ENCODE results near the gene CSRP1. TPM values are rescaled to one million over a fixed set of nuclear protein-coding genes. Genes with fewer than 3 reads are reported as not detected.

Gene CSRP1
- total and polyA plus RNA-seq, 9 of the 15 experiments (the other 6 are each of a cell fraction or from before 2014, with no cell fraction given) = 6.8 to 39.4 (median 23.7) TPM

DNA sequence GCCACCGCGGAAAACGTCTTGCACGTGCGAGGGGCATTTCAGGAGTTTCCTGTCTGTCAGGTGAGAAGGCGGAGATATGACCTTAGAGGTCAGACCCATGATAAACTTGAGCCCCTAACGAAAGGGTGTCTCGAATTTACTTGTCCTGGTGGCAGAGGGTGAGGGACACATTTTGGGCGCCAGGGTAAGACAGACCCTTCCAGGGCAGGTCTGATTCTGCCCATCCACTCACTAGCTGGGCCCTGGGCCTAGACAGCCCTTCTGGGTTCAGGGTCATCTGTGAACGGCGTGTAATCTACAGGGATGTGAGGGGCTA, 395 bp upstream of the CSRP1 start:
- intact Hi-C loops (cut with micrococcal nuclease) (no loop called here), in situ Hi-C loops (cut with MboI) (no loop called here)
- Histone ChIP-seq H3K9me3 (replicated peaks; ENCODE audit: control insufficient read depth, insufficient read depth, low read depth, low read length) (no peaks in the 10 kb centered on the region), H3K9ac (ENCODE audit: insufficient read depth in 1 of 2, low read depth in 2 of 2, low read length in 2 of 2) (peak overlapping the region; percentile 66 to 89), H4K20me1 (replicated peaks; ENCODE audit: control insufficient read depth, insufficient read depth, low read length) (no peaks in the 10 kb centered on the region), H3K27me3 (ENCODE audit: control insufficient read depth in 2 of 2, insufficient read depth in 2 of 2, low read length in 2 of 2) (no peaks in the 10 kb centered on the region; a peak in 1 of 5 replicates), H3K36me3 (ENCODE audit: control insufficient read depth, insufficient read depth, low read length) (no peaks in the 10 kb centered on the region), H3K4me1 (replicated peaks in 1 of 2; ENCODE audit: control insufficient read depth in 2 of 2, insufficient read depth in 2 of 2, low read length in 2 of 2) (peaks cover 16 to 23% of the 10 kb centered on the region in 2 experiments), H3K9me1 (ENCODE audit: control insufficient read depth, insufficient read depth, low read length) (no peaks in the 10 kb centered on the region), H3K4me3 (peak overlapping the region; percentile 48), H3K27ac (ENCODE audit: extremely low read depth, low read depth, low read length) (peak overlapping the region; percentile 60), H2AFZ (ENCODE audit: low read depth, low read length) (peak overlapping the region; percentile 91), H3K79me2 (ENCODE audit: control insufficient read depth, insufficient read depth, low read length) (no peaks in the 10 kb centered on the region), H3K4me2 (ENCODE audit: insufficient read depth, low read length) (peak overlapping the region; percentile 76)
- ATAC-seq = peak; percentile 7; the same call in 2 of the 3 replicates
- FAIRE-seq = no peak
- ChIA-PET CTCF (ENCODE audit: low intra/inter-chr PET ratio) (interaction anchor here (2.1 kb wide), 1 partner anchor 26 kb away, joined by 5 read pairs; no protein-coding TSS in a partner anchor), POLR2A (interaction anchor here (1.1 to 1.5 kb wide), 2 partner anchors 12 to 26 kb away, joined by 3 read pairs; no protein-coding TSS in a partner anchor)
- 39% methylated on average over 11 of the region's 11 CpGs for WGBS (ENCODE audit: insufficient coverage, low coverage, missing lambda C conversion rate)
- TSS peak; percentile 75 for BruUV-seq (replicated peaks)
- no peak for DNase-seq (ENCODE audit: extremely low read depth in 1 of 4, low spot score in 3 of 4)
- TF ChIP-seq, protein P1, sequence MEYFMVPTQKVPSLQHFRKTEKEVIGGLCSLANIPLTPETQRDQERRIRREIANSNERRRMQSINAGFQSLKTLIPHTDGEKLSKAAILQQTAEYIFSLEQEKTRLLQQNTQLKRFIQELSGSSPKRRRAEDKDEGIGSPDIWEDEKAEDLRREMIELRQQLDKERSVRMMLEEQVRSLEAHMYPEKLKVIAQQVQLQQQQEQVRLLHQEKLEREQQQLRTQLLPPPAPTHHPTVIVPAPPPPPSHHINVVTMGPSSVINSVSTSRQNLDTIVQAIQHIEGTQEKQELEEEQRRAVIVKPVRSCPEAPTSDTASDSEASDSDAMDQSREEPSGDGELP (CRISPR knock-in tag; IDR thresholded peaks at IDR 0.05; ENCODE audit: borderline replicate concordance) = 0 out of 2 replicates have a peak, but pooled peaks have one; percentile 10
- TF ChIP-seq SMARCA5 (IDR thresholded peaks at IDR 0.05) (no peak), ZKSCAN1 (IDR thresholded peaks at IDR 0.05; ENCODE audit: low read depth, low read length) (peak; percentile 98; the same call in 1 of the 2 replicates), TAF7 (tag; IDR thresholded peaks at IDR 0.05) (no peak), ZNF584 (CRISPR knock-in tag; IDR thresholded peaks at IDR 0.05; ENCODE audit: low read depth) (0 out of 2 replicates have a peak, but pooled peaks have one; percentile 38), NCOA2 (IDR thresholded peaks at IDR 0.05; ENCODE audit: partially characterized antibody in 2 of 2) (no peak), ATF7 (IDR thresholded peaks at IDR 0.05) (0 out of 2 replicates have a peak, but pooled peaks have one; percentile 5), TCF7 (IDR thresholded peaks at IDR 0.05; ENCODE audit: borderline replicate concordance) (no peak), CHD4 (IDR thresholded peaks at IDR 0.05; ENCODE audit: insufficient read depth, insufficient replicate concordance, low read depth, low read length, poor library complexity, severe bottlenecking) (no peak), ATF1 (CRISPR knock-in tag; IDR thresholded peaks at IDR 0.05) (no peak), ATF1 (tag; IDR thresholded peaks at IDR 0.05) (peak; percentile 40; the same call in 1 of the 2 replicates), POLR2A (conservative IDR thresholded peaks at IDR 0.05) (no peak)
- TF ChIP-seq, protein P2, sequence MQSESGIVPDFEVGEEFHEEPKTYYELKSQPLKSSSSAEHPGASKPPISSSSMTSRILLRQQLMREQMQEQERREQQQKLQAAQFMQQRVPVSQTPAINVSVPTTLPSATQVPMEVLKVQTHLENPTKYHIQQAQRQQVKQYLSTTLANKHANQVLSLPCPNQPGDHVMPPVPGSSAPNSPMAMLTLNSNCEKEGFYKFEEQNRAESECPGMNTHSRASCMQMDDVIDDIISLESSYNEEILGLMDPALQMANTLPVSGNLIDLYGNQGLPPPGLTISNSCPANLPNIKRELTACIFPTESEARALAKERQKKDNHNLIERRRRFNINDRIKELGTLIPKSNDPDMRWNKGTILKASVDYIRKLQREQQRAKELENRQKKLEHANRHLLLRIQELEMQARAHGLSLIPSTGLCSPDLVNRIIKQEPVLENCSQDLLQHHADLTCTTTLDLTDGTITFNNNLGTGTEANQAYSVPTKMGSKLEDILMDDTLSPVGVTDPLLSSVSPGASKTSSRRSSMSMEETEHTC (IDR thresholded peaks at IDR 0.05) = no peak
- TF ChIP-seq, protein P3, sequence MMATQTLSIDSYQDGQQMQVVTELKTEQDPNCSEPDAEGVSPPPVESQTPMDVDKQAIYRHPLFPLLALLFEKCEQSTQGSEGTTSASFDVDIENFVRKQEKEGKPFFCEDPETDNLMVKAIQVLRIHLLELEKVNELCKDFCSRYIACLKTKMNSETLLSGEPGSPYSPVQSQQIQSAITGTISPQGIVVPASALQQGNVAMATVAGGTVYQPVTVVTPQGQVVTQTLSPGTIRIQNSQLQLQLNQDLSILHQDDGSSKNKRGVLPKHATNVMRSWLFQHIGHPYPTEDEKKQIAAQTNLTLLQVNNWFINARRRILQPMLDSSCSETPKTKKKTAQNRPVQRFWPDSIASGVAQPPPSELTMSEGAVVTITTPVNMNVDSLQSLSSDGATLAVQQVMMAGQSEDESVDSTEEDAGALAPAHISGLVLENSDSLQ (IDR thresholded peaks at IDR 0.05) = peak; percentile 41; the same call in 1 of the 2 replicates
- TF ChIP-seq, protein P4, sequence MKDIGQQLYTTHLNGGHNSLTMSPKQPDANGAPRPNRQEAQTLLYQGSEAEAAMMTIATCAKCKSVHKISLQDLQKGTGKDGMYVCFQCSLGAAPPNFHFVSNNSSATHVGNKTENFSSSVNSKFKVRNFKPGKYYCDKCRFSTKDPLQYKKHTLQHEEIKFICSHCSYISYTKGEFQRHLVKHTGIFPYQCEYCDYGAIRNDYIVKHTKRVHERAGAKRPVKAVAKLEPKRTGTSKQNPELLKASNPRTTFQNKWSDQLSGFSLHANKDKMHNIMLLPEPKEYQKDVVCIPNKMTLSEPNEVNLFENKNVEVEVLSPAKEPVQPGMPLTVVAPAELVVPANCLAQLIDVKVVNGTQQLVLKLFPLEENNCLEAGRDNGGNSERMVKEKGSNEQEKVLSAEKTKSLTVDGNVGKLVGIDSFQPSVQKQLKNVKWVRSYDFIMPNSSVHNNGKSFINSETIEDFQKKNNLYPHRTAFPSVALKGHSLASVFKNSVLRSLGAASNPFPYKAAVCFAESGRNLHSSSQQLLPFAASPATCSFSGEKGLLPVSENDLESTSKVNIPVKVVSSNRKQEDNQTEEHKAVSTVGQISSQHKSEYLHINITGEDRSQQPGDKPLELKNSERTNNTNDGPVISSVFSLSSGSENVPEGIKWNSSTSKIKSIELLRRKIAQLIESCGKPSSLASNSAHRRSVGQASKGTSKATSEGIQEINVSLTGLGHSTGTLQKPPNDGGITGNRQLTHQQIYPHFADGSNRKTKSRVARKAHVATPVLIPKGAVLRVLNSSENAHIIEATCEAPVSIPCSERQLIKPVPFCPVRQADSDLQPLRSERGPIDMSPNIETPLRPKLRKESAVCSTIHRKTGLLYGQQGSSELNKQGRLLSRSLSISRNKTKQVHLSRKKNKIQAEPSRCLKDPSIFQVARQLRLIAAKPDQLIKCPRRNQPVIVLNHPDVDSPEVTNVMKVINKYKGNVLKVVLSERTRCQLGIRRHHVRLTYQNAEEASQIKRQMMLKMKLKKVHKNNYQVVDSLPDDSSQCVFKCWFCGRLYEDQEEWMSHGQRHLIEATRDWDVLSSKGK (CRISPR knock-in tag; IDR thresholded peaks at IDR 0.05) = no peak
